ENCODE results near the gene RBM48.
"Not testable (repeated sequence)": the region's sequence is repeated elsewhere in the genome, so short reads cannot be mapped to it uniquely, and the experiment has no call there.

Gene RBM48

GRCh38 chr7:92528188-92528957, at the start of gene RBM48, which contains the start of gene PEX1:
Gene RBM48, plus strand, starts transcription at chr7:92528795. Its CDS starts 19 bp downstream, at chr7:92528814.
Gene PEX1, minus strand, starts transcription at chr7:92528520. Its CDS starts 85 bp downstream, at chr7:92528435.
- DNase-seq = peak; percentile 99

- DNase-seq = not testable (repeated sequence)
These were observed 49.4 kb upstream of the RBM48 start for GRCh38 chr7:92479146-92479545.

DNA sequence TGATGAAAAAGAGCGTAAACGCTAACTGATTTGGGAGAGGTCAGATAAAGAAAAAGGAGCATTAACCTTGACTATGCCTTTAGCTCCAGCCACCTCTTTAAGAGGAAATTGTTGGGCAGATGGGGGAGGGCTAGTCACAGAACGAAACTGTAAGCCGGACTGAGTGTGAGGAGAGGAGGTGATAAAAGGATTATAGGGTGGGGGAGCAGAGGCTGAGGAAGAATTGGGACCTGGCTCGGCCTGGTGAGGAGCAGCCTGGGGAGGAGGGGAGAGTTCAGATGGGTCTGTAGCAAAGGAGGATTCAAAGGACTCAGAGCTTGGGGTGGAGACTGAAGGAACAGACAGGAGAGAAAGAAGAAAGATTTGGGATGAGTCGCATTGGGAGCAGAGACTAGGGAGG, 45.0 kb upstream of the RBM48 start:
- not testable (repeated sequence) for DNase-seq

GRCh38 chr7:92484226-92484625, 44.4 kb upstream of the RBM48 start:
- DNase-seq = not testable (repeated sequence)

DNA sequence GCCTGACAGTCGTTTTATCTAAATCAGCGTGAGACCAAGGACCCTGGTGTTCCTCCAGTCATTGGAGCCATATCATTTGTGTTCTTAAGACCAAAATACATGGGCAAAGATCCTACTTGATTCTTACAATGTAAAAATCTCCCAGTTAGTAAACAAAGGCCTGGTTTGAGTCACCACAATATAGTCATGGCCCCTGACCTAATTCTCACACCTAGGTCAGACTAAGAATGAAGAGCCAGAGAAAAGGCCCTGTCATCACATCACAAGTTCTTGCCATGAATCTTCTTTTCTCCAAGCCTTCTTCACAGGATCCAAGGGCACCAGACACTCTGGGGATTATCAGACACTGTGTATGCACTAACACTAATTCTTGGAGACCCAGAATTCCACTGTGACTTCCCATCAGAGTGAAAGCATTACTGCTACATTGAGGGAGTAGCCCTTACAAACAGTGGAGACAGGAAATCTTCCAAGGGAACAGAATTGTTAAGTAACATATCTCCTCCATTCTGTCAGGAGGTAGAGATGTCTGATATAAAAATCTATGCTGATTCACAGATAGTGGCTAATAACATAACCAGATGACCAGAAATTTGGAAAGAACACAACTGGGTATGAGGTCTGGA, 43.2 kb upstream of the RBM48 start:
- DNase-seq = no peak

DNA sequence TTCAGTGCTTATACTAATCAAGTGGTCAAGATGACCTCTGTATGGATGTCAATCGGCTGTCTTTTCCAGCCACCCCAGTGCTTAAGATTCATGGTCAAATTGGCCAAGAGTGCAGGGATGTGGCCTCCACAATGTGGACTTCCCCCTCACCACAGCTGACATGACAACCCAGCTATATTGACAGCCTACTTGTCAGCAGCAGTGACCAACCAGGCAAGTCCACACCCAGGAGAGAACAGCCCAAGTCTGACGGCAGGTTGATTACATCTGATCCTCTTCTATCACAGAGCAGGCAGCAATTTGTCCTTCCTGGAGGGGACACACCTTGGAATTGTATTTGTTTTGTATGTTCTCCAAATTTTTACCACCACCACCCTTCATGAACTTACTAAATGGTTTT, 42.6 kb upstream of the RBM48 start:
- DNase-seq = no peak

GRCh38 chr7:92487804-92488203, 40.8 kb upstream of the RBM48 start:
- DNase-seq = no peak

GRCh38 chr7:92489634-92490033, 39.0 kb upstream of the RBM48 start:
- no peak for DNase-seq

DNA sequence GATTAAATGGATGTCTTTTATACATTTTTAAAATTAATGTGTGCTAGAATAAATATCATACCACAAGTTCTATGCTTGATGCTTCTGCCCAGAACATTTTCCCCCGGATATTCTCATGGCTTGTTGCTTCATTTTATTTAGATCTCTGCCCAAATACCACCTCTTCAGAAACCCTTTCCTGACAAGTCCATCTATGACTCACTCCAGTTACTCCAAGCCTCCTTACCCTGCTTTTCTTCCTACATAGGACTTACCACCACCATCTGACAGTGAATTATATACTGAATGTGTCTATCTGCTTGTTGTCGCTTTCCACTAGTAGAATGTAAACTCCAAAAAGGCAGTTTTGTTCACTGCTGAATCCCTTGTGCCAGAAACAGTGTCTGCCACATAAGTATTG, 31.7 kb upstream of the RBM48 start:
- DNase-seq = no peak

- no peak for DNase-seq
These were observed 30.0 kb upstream of the RBM48 start for GRCh38 chr7:92498557-92498956.

DNA sequence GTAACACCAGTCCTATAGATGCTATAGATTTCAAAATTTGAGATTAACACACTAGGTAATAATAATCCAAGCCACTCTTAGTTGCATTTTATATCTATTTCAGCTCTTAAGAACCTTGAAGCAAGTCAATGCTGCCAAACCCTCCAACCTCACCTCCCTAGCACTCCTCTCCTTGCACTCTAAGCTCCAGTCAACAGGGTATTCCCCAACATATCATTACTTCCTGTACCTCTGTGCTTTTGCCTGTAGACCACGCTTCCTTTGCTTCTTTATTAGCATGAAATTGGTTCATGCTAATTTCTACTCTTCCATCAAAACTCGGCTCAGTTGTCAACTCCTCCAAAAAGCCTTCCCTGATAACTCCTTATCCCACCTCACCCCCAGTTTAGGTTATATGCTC, 24.8 kb upstream of the RBM48 start:
- DNase-seq = no peak

DNA sequence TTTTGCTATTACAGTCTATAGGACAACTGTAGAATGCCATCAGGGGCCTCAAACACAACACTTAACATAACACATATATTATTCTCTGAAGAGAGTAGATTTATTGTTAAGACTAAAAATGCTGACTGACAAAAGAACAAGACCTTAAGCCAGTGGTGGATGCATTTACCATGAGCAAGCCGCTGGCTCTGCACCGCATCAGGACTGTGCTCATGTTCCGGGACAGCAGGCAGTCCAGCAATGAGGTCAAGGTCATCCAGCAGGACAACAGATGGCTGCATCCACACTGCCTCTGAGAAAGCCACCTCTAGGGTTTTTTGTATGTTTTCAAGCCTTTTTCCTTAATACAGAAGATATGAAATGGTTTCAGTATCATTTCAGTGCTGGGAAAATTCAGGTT, 24.0 kb upstream of the RBM48 start:
- no peak for DNase-seq

- no peak for DNase-seq
These were observed 22.2 kb upstream of the RBM48 start for GRCh38 chr7:92506363-92506762.

DNA sequence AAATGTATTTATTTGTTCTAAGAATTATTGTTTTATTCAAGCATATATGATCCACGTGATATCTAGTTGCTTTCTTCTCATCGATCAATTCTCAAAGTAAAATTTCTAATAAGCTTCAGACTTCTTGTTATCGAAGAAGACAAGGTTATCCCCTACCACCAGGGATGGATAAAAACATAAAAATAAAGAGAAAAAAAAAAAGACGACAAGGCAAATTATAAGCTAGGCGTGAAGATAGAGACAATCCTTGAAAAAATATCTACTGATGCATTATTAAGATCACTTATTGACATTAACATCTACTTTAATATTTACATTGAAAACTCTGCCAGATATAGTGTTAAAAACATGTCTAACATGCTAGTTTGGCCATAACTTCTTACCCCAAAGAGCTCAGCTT, 19.6 kb upstream of the RBM48 start:
- no peak for DNase-seq

DNA sequence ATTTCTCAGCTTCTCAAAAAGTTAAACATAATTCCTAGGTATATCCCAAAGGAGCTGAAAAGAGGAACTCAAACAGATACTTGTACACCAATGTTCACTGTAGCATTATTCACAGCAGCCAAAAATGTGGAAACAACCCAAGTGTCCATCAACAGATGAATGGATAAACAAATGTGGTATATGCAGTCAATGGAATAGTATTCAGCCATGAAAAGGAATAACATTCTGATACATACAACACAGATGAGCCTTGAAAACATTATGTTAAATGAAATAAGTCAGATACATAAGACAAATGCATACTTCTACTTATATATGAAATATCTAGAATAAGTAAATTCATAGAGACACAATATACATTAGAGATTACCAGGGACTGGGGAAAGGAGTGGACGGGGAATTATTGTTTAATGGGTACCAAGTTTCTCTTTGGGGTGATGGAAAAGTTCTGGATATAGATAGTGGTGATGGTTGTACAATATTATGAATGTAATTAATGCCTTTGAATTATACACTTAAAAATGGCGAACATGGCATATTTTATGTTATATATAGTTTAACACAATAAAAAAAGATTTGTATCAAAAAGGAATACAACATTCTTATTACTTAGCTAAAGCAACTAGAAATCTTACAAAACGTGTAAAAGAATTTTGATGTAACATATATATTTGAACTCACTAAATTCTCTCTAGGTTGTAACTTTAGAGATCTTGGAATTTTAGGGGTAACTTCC, 15.3 kb upstream of the RBM48 start:
- no peak for DNase-seq

GRCh38 chr7:92517631-92518030, 11.0 kb upstream of the RBM48 start:
- DNase-seq = no peak

GRCh38 chr7:92520024-92520423, 8.6 kb upstream of the RBM48 start:
- DNase-seq = no peak

DNA sequence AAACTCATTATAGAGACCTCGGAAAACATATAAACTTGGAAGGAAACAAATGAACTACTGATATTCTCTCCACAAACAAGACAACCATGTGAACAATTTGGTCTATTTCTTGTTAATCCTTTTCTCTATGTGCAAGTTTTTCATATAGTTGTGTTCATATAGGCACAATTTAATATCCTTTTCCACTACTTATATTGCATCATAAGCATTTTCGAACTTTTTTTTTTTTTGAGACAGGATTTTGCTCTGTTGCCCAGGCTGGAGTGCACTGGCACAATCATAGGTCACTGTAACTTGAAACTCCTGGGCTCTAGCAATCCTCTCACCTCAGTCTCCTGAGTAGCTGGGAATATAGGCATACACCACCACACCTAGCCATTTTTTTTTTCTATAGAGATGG, 5.5 kb upstream of the RBM48 start:
- DNase-seq = no peak

- DNase-seq = peak; percentile 47
These were observed 1.1 kb upstream of the RBM48 start for GRCh38 chr7:92527300-92528187.

DNA sequence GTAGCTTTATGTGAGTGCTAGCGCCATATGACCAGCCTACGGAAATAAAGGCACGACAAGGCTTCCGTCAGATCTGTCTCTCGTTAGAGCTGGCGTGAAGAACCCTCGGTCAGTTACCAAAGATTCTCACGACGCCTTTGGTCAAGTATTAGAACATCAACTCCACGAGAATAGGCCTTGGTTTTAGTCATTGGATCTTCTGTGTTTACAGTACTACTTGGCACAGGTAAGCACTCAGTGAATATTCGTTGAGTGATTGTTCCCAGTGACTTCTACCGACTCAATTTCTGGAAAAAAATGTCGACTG, 316 bp downstream of the RBM48 start:
- no peak for DNase-seq

DNA sequence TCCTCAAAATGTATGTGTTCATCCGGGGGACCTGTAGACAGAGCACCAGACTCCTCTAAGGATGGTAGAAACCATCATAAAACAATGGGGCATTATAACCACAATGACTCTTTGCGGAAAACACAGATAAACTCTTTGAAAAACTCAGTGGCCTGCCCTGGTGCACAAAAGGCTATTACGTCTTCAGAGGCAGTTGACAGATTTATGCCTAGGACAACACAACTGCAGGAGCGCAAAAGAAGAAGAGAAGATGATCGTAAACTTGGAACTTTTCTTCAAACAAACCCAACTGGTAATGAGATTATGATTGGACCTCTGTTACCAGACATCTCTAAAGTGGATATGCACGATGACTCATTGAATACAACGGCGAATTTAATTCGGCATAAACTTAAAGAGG, 6.0 kb downstream of the RBM48 start:
- no peak for DNase-seq

GRCh38 chr7:92543542-92543941, 14.9 kb downstream of the RBM48 start:
- not testable (repeated sequence) for DNase-seq

- not testable (repeated sequence) for DNase-seq
These were observed 16.5 kb downstream of the RBM48 start for GRCh38 chr7:92545116-92545515.

All from NCI-H1694 treated with DMSO at 0.1 percent for 48 hours (cell line).